GM12892 (cell line): ENCODE measurements around the gene CRYGN.

Experiments used
- POLR2A ChIP-seq: IDR thresholded peaks from 2 replicates; pipeline ENCODE4 v1.6.1; 2011; ENCODE audit warnings: low read depth, low read length, control low read depth
- POLR2AphosphoS5 ChIP-seq: IDR thresholded peaks from 2 replicates; pipeline ENCODE4 v1.6.1; 2011; ENCODE audit warnings: low read depth, low read length, control low read depth
- TAF1 ChIP-seq: IDR thresholded peaks from 2 replicates; pipeline ENCODE4 v1.6.1; 2011; ENCODE audit warnings: low read depth, mild to moderate bottlenecking, control low read depth, low read length, borderline replicate concordance

DNA sequence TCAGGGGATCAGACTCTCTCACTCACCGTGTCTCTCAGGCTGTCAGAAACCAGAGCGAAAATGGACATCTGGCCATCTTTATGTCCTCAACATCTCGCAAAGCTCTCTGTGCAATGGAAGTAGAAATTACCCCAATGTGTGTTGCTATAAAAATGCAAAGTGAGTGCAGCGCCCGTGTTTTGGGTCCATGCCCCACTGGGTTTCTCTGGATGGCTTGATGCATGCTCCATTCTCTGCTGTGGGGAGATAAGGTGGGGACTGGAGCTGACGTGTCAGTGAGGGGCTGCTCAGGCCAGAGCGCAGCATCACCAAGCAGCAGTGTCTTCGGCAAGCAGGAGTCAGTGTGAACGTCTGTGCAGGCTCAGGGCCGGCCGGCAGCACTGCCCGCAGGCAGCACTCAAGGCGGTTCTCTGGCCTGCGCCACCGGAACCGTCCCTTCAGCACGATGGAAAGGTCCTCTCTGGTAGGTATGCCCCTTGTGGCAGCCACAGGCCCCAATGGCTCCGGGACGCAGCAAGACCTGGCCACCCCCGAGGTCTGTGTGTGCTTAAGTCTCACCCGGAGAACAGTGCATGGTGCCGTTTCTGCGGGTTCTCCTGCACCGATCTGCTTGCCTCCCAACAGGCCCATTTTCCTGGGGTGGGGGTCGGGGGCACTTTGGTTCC lies 60.3 kb downstream of the CRYGN start:
- TF ChIP-seq POLR2A (no peak), POLR2AphosphoS5 (no peak), TAF1 (no peak)
